ENCODE results near the gene CBLC. TPM values are rescaled to one million over a fixed set of nuclear protein-coding genes. Genes with fewer than 3 reads are reported as not detected.

The CBLC gene
- total RNA-seq, 1 experiment from 2014 or later, result 0.80 TPM

- CTCF ChIA-PET, result interaction anchor here (0.7 kb wide), 1 partner anchor 27 kb away, joined by 3 read pairs; no protein-coding TSS in a partner anchor
- TF ChIP-seq SIN3A (IDR thresholded peaks at IDR 0.05; ENCODE audit: borderline replicate concordance, insufficient read depth, low read depth, low read length) (no peak), POLR2AphosphoS5 (IDR thresholded peaks at IDR 0.05; ENCODE audit: low read depth, low read length) (no peak), TCF7L2 (IDR thresholded peaks at IDR 0.05; ENCODE audit: low read depth, low read length) (no peak)
- TF ChIP-seq, protein P1, sequence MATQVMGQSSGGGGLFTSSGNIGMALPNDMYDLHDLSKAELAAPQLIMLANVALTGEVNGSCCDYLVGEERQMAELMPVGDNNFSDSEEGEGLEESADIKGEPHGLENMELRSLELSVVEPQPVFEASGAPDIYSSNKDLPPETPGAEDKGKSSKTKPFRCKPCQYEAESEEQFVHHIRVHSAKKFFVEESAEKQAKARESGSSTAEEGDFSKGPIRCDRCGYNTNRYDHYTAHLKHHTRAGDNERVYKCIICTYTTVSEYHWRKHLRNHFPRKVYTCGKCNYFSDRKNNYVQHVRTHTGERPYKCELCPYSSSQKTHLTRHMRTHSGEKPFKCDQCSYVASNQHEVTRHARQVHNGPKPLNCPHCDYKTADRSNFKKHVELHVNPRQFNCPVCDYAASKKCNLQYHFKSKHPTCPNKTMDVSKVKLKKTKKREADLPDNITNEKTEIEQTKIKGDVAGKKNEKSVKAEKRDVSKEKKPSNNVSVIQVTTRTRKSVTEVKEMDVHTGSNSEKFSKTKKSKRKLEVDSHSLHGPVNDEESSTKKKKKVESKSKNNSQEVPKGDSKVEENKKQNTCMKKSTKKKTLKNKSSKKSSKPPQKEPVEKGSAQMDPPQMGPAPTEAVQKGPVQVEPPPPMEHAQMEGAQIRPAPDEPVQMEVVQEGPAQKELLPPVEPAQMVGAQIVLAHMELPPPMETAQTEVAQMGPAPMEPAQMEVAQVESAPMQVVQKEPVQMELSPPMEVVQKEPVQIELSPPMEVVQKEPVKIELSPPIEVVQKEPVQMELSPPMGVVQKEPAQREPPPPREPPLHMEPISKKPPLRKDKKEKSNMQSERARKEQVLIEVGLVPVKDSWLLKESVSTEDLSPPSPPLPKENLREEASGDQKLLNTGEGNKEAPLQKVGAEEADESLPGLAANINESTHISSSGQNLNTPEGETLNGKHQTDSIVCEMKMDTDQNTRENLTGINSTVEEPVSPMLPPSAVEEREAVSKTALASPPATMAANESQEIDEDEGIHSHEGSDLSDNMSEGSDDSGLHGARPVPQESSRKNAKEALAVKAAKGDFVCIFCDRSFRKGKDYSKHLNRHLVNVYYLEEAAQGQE (IDR thresholded peaks at IDR 0.05; ENCODE audit: insufficient read depth in 1 of 2, low read depth in 2 of 2, low read length in 1 of 2), result no peak
- TF ChIP-seq, protein P2, sequence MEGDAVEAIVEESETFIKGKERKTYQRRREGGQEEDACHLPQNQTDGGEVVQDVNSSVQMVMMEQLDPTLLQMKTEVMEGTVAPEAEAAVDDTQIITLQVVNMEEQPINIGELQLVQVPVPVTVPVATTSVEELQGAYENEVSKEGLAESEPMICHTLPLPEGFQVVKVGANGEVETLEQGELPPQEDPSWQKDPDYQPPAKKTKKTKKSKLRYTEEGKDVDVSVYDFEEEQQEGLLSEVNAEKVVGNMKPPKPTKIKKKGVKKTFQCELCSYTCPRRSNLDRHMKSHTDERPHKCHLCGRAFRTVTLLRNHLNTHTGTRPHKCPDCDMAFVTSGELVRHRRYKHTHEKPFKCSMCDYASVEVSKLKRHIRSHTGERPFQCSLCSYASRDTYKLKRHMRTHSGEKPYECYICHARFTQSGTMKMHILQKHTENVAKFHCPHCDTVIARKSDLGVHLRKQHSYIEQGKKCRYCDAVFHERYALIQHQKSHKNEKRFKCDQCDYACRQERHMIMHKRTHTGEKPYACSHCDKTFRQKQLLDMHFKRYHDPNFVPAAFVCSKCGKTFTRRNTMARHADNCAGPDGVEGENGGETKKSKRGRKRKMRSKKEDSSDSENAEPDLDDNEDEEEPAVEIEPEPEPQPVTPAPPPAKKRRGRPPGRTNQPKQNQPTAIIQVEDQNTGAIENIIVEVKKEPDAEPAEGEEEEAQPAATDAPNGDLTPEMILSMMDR (IDR thresholded peaks at IDR 0.05), result no peak
- no peaks in the 10 kb centered on the region; the same call in 1 of the 2 replicates for H3K36me3 ChIP-seq (ENCODE audit: control insufficient read depth, insufficient read depth, low read length)
- H3K27me3 ChIP-seq (ENCODE audit: control insufficient read depth, insufficient read depth, low read length), result no peaks in the 10 kb centered on the region
- H3K4me1 ChIP-seq (ENCODE audit: control insufficient read depth, insufficient read depth, low read length), result peaks cover 37% of the 10 kb centered on the region
- DNase-seq (ENCODE audit: low read depth, low spot score), result peak; percentile 66
- BruUV-seq (replicated peaks), result no TSS peak
- peak; percentile 33 for ATAC-seq
- peak overlapping the region; percentile 61 to 68 for H3K4me3 ChIP-seq (ENCODE audit: low read depth in 2 of 2, low read length in 2 of 2)
- no peaks in the 10 kb centered on the region for H3K9me3 ChIP-seq (ENCODE audit: control insufficient read depth, insufficient read depth, low read depth, low read length)
- POLR2A ChIA-PET, result no interaction called here
- intact Hi-C loops (cut with micrococcal nuclease; ENCODE audit: unreplicated experiment), result no loop called here
- in situ Hi-C loops (cut with HindIII; ENCODE audit: low pct_unique_long_range_greater_than_20kb, low sequenced_read_pairs), result no loop called here
- H3K27ac ChIP-seq (ENCODE audit: low read length), result peak overlapping the region; percentile 83
Observed at GRCh38 chr19:44747739-44748425, 29.8 kb upstream of the CBLC start.

- H3K9me3 ChIP-seq (ENCODE audit: control insufficient read depth, insufficient read depth, low read depth, low read length), result no peaks in the 10 kb centered on the region
- intact Hi-C loops (cut with micrococcal nuclease; ENCODE audit: unreplicated experiment) (no loop called here), in situ Hi-C loops (cut with HindIII; ENCODE audit: low pct_unique_long_range_greater_than_20kb, low sequenced_read_pairs) (no loop called here)
- ATAC-seq (peak; percentile 45), DNase-seq (ENCODE audit: low read depth, low spot score) (no peak)
- peaks cover 38% of the 10 kb centered on the region for H3K4me1 ChIP-seq (ENCODE audit: control insufficient read depth, insufficient read depth, low read length)
- no peaks in the 10 kb centered on the region for H3K27me3 ChIP-seq (ENCODE audit: control insufficient read depth, insufficient read depth, low read length)
- BruUV-seq (replicated peaks), result no TSS peak
- H3K36me3 ChIP-seq (ENCODE audit: control insufficient read depth, insufficient read depth, low read length), result no peaks in the 10 kb centered on the region; the same call in 1 of the 2 replicates
- CTCF ChIA-PET, result interaction anchor here (1.2 kb wide), 1 partner anchor 59 kb away, joined by 4 read pairs; no protein-coding TSS in a partner anchor
- H3K4me3 ChIP-seq (ENCODE audit: low read depth in 2 of 2, low read length in 2 of 2), result peak within 1 kb of the TSS; percentile 68 to 72
- POLR2A ChIA-PET, result no interaction called here
- TF ChIP-seq, protein P2 (IDR thresholded peaks at IDR 0.05), result no peak
- TF ChIP-seq POLR2AphosphoS5 (IDR thresholded peaks at IDR 0.05; ENCODE audit: low read depth, low read length), result peak; percentile 27; the same call in 1 of the 2 replicates
- TF ChIP-seq SIN3A (IDR thresholded peaks at IDR 0.05; ENCODE audit: borderline replicate concordance, insufficient read depth, low read depth, low read length), result peak; percentile 36; the same call in 1 of the 2 replicates
- H3K27ac ChIP-seq (ENCODE audit: low read length), result peak within 1 kb of the TSS; percentile 89
Observed at GRCh38 chr19:44748426-44749254, 29.1 kb upstream of the CBLC start, which contains the start of gene BCL3. TSS of gene BCL3 (plus strand) at chr19:44748708. CDS start at chr19:44748791, 83 bp downstream.
